Measurements from ENCODE around the gene REEP3. TPM values are rescaled to one million over a fixed set of nuclear protein-coding genes. Genes with fewer than 3 reads are reported as not detected.

Gene REEP3
- total RNA-seq, 1 experiment from 2014 or later, result 94.7 TPM

DNA sequence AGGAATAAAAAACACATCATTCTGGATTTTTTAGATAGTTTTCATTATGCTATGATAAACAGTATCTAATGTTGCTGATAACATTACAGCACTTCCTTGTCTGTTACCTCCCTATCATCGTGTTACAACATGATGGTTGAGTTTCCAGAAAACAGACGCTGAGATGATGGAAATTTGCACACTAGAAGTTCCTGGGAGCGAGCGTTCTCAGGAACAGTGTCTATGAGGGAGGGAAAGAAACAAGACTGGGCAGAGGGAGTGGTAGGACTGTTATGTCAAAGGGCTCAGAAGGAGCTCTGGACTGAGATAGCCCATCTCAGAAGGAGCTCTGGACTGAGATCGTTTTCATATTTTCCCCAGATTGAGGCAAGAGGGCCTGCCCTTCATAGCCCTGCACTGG lies 121.6 kb downstream of the REEP3 start:
- CTCF ChIA-PET, result interaction anchor here (0.8 to 1.1 kb wide), 2 partner anchors 9 to 70 kb away, joined by 3 to 4 read pairs; no protein-coding TSS in a partner anchor
- Mint-ChIP-seq H3K27ac (ENCODE audit: unreplicated experiment) (no peak overlapping the region), H3K27me3 (ENCODE audit: unreplicated experiment) (no peaks in the 10 kb centered on the region), H3K4me3 (ENCODE audit: low read depth, unreplicated experiment) (no peak overlapping the region), H3K4me1 (ENCODE audit: low read depth, unreplicated experiment) (peaks cover 8% of the 10 kb centered on the region), H3K9me3 (ENCODE audit: low read depth, unreplicated experiment) (no peaks in the 10 kb centered on the region), H3K36me3 (ENCODE audit: insufficient read depth, unreplicated experiment) (no peaks in the 10 kb centered on the region)
- intact Hi-C loops (cut with micrococcal nuclease; ENCODE audit: unreplicated experiment), result no loop called here
- TF ChIP-seq, protein P1, sequence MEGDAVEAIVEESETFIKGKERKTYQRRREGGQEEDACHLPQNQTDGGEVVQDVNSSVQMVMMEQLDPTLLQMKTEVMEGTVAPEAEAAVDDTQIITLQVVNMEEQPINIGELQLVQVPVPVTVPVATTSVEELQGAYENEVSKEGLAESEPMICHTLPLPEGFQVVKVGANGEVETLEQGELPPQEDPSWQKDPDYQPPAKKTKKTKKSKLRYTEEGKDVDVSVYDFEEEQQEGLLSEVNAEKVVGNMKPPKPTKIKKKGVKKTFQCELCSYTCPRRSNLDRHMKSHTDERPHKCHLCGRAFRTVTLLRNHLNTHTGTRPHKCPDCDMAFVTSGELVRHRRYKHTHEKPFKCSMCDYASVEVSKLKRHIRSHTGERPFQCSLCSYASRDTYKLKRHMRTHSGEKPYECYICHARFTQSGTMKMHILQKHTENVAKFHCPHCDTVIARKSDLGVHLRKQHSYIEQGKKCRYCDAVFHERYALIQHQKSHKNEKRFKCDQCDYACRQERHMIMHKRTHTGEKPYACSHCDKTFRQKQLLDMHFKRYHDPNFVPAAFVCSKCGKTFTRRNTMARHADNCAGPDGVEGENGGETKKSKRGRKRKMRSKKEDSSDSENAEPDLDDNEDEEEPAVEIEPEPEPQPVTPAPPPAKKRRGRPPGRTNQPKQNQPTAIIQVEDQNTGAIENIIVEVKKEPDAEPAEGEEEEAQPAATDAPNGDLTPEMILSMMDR (IDR thresholded peaks at IDR 0.05; ENCODE audit: unreplicated experiment), result no peak
- DNase-seq, result no peak
- BruUV-seq (replicated peaks), result no TSS peak

DNA sequence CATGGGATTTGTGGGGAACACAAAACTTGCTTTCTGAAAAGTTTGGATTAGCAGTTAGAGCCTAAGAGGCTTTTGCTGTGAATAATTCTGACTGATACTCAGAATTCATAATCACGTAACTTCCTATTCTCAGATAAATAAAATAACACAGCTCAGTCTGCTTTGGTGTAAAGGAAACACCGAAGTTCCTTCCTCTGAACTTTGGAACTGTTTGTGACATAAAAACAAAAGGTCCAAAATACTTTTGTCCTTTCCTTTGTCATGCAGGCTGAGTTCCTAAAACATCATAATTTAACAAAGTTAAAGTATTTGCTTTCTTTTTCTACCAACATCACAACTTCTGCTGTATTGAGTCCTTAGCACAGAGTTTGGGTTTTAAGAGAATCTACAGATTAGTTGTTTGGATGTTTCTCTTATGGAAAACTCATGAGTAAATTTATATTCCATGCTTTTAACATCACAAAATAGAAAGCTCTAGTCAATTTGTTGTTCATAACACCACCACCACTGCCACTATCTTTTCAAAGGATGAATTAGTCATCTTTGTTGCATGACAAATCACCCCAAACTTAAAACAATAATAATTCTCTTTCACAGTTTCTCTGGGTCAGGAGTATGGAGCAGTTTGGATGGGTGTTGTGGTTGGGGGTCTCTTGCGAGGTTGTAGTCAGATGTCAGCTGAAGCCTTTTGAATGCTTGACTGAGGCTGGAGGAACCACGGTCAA lies 123.4 kb downstream of the REEP3 start:
- H3K36me3 Mint-ChIP-seq (ENCODE audit: insufficient read depth, unreplicated experiment), result no peaks in the 10 kb centered on the region
- intact Hi-C loops (cut with micrococcal nuclease; ENCODE audit: unreplicated experiment), result no loop called here
- H3K27ac Mint-ChIP-seq (ENCODE audit: unreplicated experiment), result no peak overlapping the region
- H3K27me3 Mint-ChIP-seq (ENCODE audit: unreplicated experiment), result no peaks in the 10 kb centered on the region
- no peaks in the 10 kb centered on the region for H3K4me1 Mint-ChIP-seq (ENCODE audit: low read depth, unreplicated experiment)
- TF ChIP-seq, protein P1 (IDR thresholded peaks at IDR 0.05; ENCODE audit: unreplicated experiment), result no peak
- no peak overlapping the region for H3K4me3 Mint-ChIP-seq (ENCODE audit: low read depth, unreplicated experiment)
- no peak for DNase-seq
- BruUV-seq (replicated peaks), result no TSS peak
- CTCF ChIA-PET, result interaction anchor here (1.3 kb wide), 1 partner anchor 75 kb away, joined by 4 read pairs; no protein-coding TSS in a partner anchor
- no peaks in the 10 kb centered on the region for H3K9me3 Mint-ChIP-seq (ENCODE audit: low read depth, unreplicated experiment)

DNA sequence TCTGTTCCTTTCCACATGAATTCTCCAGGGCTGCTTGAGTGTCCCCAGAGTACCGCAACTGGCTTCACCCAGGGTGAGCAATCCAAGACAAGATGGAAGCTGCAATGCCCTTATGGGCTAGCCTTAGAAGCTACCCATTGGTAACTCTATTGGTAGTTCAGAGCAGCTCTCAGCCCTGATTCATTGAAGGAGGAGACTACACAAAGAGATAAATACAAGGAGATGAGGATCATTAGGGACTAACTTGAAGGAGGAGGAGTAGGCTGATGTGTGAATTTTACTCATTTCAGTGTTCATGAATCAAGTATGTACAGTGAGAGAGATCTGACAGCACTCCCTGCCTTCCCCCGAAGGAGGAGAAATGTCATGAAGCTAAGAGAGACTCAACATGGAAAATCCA lies 124.0 kb downstream of the REEP3 start:
- Mint-ChIP-seq H3K27me3 (ENCODE audit: unreplicated experiment) (no peaks in the 10 kb centered on the region), H3K36me3 (ENCODE audit: insufficient read depth, unreplicated experiment) (no peaks in the 10 kb centered on the region), H3K27ac (ENCODE audit: unreplicated experiment) (no peak overlapping the region), H3K9me3 (ENCODE audit: low read depth, unreplicated experiment) (no peaks in the 10 kb centered on the region), H3K4me1 (ENCODE audit: low read depth, unreplicated experiment) (no peaks in the 10 kb centered on the region), H3K4me3 (ENCODE audit: low read depth, unreplicated experiment) (no peak overlapping the region)
- TF ChIP-seq, protein P1 (IDR thresholded peaks at IDR 0.05; ENCODE audit: unreplicated experiment), result no peak
- intact Hi-C loops (cut with micrococcal nuclease; ENCODE audit: unreplicated experiment), result no loop called here
- CTCF ChIA-PET, result interaction anchor here (1.3 kb wide), 1 partner anchor 75 kb away, joined by 4 read pairs; no protein-coding TSS in a partner anchor
- DNase-seq, result no peak
- no TSS peak for BruUV-seq (replicated peaks)

DNA sequence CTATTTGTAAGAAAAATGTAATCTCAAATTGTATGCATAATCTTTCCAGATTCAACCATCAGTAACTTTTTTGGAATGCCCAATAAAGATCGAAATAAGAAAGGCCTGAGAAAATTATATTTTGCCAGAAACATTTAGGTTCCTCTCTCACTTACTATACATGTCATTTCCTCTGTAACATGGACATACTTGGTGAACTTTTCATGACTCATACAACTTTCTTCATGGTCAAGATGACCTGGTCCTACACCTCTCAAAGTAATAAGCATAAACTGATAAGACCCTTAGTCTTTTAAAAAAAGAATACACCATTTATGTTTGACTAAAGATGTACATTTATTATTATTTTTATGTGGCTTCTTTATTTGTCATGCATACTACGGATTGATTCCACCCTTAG lies 125.3 kb downstream of the REEP3 start:
- H3K9me3 Mint-ChIP-seq (ENCODE audit: low read depth, unreplicated experiment), result no peaks in the 10 kb centered on the region
- BruUV-seq (replicated peaks), result no TSS peak
- H3K4me3 Mint-ChIP-seq (ENCODE audit: low read depth, unreplicated experiment), result no peak overlapping the region
- TF ChIP-seq, protein P1 (IDR thresholded peaks at IDR 0.05; ENCODE audit: unreplicated experiment), result no peak
- intact Hi-C loops (cut with micrococcal nuclease; ENCODE audit: unreplicated experiment), result no loop called here
- no peak overlapping the region for H3K27ac Mint-ChIP-seq (ENCODE audit: unreplicated experiment)
- no peaks in the 10 kb centered on the region for H3K27me3 Mint-ChIP-seq (ENCODE audit: unreplicated experiment)
- H3K36me3 Mint-ChIP-seq (ENCODE audit: insufficient read depth, unreplicated experiment), result no peaks in the 10 kb centered on the region
- DNase-seq, result no peak
- no peaks in the 10 kb centered on the region for H3K4me1 Mint-ChIP-seq (ENCODE audit: low read depth, unreplicated experiment)
- CTCF ChIA-PET, result no interaction called here

All from Calu3 (cell line).